ENCODE results near the gene GIT1. TPM values are rescaled to one million over a fixed set of nuclear protein-coding genes. Genes with fewer than 3 reads are reported as not detected.

Gene GIT1
- total and polyA plus RNA-seq, 4 donors: 2.2 to 11.1 (median 4.9) TPM

DNA sequence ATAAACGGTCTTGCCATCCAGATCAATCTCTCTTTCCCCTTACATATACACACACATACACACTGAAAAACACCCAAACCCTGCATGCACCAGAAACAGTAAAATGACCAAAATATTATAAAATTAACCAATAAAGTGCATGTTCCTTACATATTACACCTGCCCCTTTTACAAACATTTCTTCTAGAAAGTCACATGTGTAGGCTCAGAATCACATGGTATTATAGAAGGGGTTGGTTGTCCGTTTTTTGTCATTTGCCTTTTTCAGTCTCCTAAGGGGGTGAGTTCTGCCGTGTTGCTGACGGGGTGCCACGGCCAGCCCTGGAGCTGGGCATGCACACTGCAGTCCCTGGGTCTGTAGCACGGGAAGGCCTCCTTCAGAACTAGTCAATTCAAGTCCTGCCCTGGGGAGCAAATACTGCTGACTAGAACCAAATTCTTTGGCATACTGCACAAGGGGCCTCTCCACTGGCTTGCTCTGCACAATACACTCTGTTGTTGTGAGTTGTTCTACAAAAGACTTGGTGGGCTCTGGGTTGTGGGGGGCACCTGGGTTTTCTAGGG lies 41.3 kb upstream of the GIT1 start:
- H3K9ac ChIP-seq (ENCODE audit: low read depth in 1 of 2, low read length in 2 of 2): no peak overlapping the region
- H3K27me3 ChIP-seq (ENCODE audit: control insufficient read depth in 4 of 4, insufficient read depth in 4 of 4, low read length in 3 of 4): no peaks in the 10 kb centered on the region
- peaks cover 8 to 16% (median 14%) of the 10 kb centered on the region in 4 donors for H3K36me3 ChIP-seq (ENCODE audit: control insufficient read depth in 4 of 4, insufficient read depth in 3 of 4, low read depth in 1 of 4, low read length in 3 of 4)
- H3K9me3 ChIP-seq (ENCODE audit: control insufficient read depth in 4 of 4, low read length in 3 of 4): no peaks in the 10 kb centered on the region
- no peak for TF ChIP-seq EGR1 (IDR thresholded peaks at IDR 0.05; ENCODE audit: low read depth in 2 of 2)
- 94% methylated on average over 6 of the region's 6 CpGs for WGBS
- H3K27ac ChIP-seq (ENCODE audit: low read depth in 1 of 2, low read length in 2 of 2): no peak overlapping the region
- H3K4me1 ChIP-seq (ENCODE audit: control insufficient read depth in 4 of 4, insufficient read depth in 4 of 4, low read length in 3 of 4): no peaks in the 10 kb centered on the region
- no peak overlapping the region for H3K4me3 ChIP-seq (ENCODE audit: low read depth in 1 of 3, low read length in 3 of 3)
- DNase-seq (ENCODE audit: low spot score): no peak

DNA sequence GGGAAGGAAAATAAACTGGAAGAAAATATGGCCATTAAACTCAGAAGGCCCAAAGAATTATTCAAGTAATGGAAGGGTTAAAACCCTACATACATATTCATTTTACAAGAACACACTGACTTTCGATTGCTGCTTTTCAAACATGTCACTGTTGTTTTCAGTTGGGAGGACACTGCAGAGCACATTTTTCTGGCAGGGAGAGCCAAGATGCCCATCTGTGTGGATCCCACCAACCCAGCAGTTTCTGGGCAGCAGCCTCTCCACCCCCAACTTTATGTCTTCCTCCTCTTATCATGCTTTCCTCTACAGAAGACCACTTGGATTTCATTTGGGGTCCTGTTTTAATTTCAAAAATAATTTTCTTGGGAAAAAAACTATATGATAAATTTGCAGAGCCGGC lies 40.4 kb upstream of the GIT1 start:
- H3K36me3 ChIP-seq (ENCODE audit: control insufficient read depth in 4 of 4, insufficient read depth in 3 of 4, low read depth in 1 of 4, low read length in 3 of 4): peaks cover 8 to 16% (median 14%) of the 10 kb centered on the region in 4 donors

More for the DNA sequence above, 40.4 kb upstream of the GIT1 start:
- Histone ChIP-seq H3K27ac (ENCODE audit: low read depth in 1 of 2, low read length in 2 of 2) (no peak overlapping the region), H3K9me3 (ENCODE audit: control insufficient read depth in 4 of 4, low read length in 3 of 4) (no peaks in the 10 kb centered on the region), H3K4me1 (ENCODE audit: control insufficient read depth in 4 of 4, insufficient read depth in 4 of 4, low read length in 3 of 4) (no peaks in the 10 kb centered on the region), H3K9ac (ENCODE audit: low read depth in 1 of 2, low read length in 2 of 2) (no peak overlapping the region), H3K4me3 (ENCODE audit: low read depth in 1 of 3, low read length in 3 of 3) (no peak overlapping the region), H3K27me3 (ENCODE audit: control insufficient read depth in 4 of 4, insufficient read depth in 4 of 4, low read length in 3 of 4) (no peaks in the 10 kb centered on the region)
- DNase-seq (ENCODE audit: low spot score): no peak
- 82% methylated on average over 2 of the region's 2 CpGs for WGBS
- TF ChIP-seq, protein P1, sequence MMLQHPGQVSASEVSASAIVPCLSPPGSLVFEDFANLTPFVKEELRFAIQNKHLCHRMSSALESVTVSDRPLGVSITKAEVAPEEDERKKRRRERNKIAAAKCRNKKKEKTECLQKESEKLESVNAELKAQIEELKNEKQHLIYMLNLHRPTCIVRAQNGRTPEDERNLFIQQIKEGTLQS (IDR thresholded peaks at IDR 0.05): no peak
- TF ChIP-seq SP1 (IDR thresholded peaks at IDR 0.05) (no peak), HNF4G (IDR thresholded peaks at IDR 0.05) (no peak), YY1 (IDR thresholded peaks at IDR 0.05) (no peak), FOXA1 (IDR thresholded peaks at IDR 0.05) (no peak), FOXA2 (IDR thresholded peaks at IDR 0.05) (no peak), JUND (IDR thresholded peaks at IDR 0.05) (no peak), NR2F2 (IDR thresholded peaks at IDR 0.05) (no peak), HNF4A (conservative IDR thresholded peaks at IDR 0.05) (no peak), RXRA (IDR thresholded peaks at IDR 0.05) (no peak), GABPA (IDR thresholded peaks at IDR 0.05 in 1 of 2, conservative IDR thresholded peaks at IDR 0.05 in 1 of 2) (no peak), EGR1 (IDR thresholded peaks at IDR 0.05; ENCODE audit: low read depth in 2 of 2) (no peak), RAD21 (IDR thresholded peaks at IDR 0.05) (no peak)
- TF ChIP-seq, protein P2, sequence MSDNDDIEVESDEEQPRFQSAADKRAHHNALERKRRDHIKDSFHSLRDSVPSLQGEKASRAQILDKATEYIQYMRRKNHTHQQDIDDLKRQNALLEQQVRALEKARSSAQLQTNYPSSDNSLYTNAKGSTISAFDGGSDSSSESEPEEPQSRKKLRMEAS (IDR thresholded peaks at IDR 0.05): no peak
- TF ChIP-seq, protein P3, sequence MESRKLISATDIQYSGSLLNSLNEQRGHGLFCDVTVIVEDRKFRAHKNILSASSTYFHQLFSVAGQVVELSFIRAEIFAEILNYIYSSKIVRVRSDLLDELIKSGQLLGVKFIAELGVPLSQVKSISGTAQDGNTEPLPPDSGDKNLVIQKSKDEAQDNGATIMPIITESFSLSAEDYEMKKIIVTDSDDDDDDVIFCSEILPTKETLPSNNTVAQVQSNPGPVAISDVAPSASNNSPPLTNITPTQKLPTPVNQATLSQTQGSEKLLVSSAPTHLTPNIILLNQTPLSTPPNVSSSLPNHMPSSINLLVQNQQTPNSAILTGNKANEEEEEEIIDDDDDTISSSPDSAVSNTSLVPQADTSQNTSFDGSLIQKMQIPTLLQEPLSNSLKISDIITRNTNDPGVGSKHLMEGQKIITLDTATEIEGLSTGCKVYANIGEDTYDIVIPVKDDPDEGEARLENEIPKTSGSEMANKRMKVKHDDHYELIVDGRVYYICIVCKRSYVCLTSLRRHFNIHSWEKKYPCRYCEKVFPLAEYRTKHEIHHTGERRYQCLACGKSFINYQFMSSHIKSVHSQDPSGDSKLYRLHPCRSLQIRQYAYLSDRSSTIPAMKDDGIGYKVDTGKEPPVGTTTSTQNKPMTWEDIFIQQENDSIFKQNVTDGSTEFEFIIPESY (IDR thresholded peaks at IDR 0.05): no peak
- TF ChIP-seq, protein P4, sequence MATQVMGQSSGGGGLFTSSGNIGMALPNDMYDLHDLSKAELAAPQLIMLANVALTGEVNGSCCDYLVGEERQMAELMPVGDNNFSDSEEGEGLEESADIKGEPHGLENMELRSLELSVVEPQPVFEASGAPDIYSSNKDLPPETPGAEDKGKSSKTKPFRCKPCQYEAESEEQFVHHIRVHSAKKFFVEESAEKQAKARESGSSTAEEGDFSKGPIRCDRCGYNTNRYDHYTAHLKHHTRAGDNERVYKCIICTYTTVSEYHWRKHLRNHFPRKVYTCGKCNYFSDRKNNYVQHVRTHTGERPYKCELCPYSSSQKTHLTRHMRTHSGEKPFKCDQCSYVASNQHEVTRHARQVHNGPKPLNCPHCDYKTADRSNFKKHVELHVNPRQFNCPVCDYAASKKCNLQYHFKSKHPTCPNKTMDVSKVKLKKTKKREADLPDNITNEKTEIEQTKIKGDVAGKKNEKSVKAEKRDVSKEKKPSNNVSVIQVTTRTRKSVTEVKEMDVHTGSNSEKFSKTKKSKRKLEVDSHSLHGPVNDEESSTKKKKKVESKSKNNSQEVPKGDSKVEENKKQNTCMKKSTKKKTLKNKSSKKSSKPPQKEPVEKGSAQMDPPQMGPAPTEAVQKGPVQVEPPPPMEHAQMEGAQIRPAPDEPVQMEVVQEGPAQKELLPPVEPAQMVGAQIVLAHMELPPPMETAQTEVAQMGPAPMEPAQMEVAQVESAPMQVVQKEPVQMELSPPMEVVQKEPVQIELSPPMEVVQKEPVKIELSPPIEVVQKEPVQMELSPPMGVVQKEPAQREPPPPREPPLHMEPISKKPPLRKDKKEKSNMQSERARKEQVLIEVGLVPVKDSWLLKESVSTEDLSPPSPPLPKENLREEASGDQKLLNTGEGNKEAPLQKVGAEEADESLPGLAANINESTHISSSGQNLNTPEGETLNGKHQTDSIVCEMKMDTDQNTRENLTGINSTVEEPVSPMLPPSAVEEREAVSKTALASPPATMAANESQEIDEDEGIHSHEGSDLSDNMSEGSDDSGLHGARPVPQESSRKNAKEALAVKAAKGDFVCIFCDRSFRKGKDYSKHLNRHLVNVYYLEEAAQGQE (IDR thresholded peaks at IDR 0.05): no peak
